Vein endothelial cell (primary cell): ENCODE data around the gene SGCA. TPM values are rescaled to one million over a fixed set of nuclear protein-coding genes. Genes with fewer than 3 reads are reported as not detected.

Experiments
- total RNA-seq: library from RNA; depleted of rRNA; stranded (reverse); fragments of >200 nt; gene quantifications from 2 replicates; pipeline ENCODE4 v1.2.3, GENCODE V29; 2012

Gene SGCA
- total RNA-seq: not detected in 2 replicates

DNA sequence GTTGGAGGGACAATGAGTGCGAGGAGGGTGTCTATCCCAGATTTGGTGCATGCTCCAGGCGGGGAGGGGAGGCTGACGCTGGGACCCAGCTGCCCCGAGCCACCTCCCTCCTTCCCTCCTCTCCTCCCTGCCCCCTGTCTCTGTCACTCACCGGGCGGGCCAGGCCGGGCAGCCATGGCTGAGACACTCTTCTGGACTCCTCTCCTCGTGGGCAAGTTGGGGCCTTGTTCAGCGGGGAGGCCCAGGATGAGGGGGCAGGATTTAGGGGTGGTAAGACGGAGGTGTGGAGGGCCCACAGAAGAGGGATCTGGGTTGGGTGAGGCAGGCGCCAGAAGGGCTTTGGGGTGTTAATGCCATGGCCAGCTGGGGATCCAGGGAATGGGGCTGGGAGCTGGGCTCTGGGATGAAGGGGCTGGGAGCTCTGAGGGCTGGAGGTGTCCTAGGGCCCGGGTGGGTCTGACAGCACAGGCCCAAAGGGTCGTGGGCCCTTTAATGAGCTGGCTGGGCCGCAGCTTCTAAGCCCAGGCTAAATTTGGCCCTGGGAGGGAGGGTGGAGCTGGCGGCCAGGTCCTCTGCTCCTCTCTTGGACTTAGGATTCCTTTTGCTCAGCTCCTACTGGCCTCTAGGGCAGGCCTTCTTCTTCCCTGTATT, at the start of gene SGCA:
TSS of gene SGCA (plus strand) at position 139 of the 651 bp plus-strand sequence. CDS start at position 175, 36 bp downstream.

DNA sequence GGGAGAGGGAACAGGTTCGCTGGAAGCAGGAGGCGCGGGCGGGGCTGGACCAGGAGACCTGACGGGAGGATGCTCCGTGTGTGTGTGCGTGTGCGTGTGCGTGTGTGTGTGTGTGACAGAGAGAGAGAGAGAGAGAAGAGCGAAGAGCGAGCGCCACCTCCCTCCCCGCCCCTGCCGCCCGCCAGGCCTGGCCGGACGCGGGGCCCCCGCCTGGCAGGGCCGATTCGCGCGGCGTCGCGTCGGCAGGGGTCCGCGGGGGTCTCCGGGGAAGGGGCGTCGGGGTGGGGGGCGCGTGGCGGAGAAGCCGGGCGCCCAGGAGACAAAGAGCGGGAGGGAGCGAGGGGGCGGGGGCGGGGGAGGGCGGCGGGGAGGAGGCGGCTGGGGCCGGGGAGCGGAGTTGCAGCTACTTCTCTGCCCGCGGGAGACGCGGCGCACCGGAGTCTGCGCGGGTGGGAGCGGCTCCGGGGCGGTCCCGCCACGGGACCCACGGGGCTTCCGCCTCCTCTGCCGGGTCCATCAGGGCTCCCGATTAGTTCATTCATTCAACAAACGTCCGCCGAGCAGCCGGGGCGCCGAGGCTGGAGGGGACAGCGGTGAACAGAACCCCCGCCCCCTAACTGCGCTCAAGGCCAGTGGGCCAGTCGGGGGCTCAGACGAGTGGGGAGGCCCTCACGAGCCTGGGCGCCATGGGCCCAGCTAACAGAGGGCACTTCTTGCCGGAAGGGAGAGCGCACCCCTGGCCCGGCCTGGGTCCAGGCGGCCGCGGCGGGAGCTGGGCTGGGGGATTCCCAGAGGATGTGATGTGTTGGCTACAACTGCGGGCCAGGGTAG, 35.9 kb upstream of the SGCA start, which contains the start of gene SAMD14:
TSS of gene SAMD14 (minus strand) at position 433 of the 831 bp plus-strand sequence. CDS start 5,201 bp downstream, outside the sequence.

DNA sequence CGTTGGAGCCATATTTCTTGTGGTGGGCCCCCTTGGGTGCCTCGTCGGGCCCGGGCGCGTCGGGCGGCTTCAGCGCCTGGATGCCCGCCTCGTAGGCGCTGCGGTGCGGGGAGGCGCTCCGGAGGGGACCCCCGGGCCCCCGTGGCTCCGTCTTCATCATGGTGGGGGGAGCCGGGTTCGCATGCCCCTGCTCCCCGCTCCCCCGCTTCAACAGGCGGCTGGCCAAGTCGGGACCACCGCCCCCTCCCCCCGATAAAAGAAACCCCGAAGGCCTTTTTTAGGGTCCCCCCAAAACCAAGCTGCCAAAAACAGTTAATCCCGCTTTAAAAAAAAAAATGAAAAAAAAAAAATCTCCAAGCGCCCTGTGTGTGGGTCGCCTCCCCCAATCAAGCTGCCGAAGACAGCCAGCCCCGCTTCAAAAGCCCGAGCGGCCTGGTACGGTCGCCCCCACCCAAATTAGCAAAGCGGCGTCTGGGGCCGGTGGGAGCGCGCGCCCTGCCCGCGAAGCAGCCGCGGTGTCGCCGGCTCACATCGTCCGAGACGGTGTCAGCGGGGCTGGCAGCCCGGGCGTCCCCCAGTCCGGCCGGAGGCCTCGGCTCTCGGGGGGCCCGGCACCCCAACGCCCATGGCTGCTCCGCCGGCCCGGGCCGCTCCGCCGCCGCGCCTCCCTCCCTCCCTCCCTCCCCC, 15.3 kb upstream of the SGCA start, which contains the start of gene PPP1R9B:
TSS of gene PPP1R9B (minus strand) at position 324 of the 687 bp plus-strand sequence. CDS start at position 160, 164 bp downstream.

GRCh38 chr17:50201276-50201854, 35.6 kb downstream of the SGCA start, which contains the start of gene COL1A1:
Gene COL1A1, minus strand, starts transcription at chr17:50201631. Its CDS starts 118 bp downstream, at chr17:50201513.

Other genes starting within 250 kb of the SGCA start
- gene DLX4, start 196.8 kb upstream of the SGCA start, total RNA-seq: not detected in 2 replicates
- not detected in 2 replicates for gene DLX3, start 170.8 kb upstream of the SGCA start, total RNA-seq
- gene ITGA3, start 109.9 kb upstream of the SGCA start, total RNA-seq: 77.7 and 168 TPM in 2 replicates
- gene PDK2, start 70.7 kb upstream of the SGCA start, total RNA-seq: 15.8 and 28.7 TPM in 2 replicates
- gene SAMD14, start 35.8 kb upstream of the SGCA start, total RNA-seq: 5.3 and 10.5 TPM in 2 replicates
- gene PPP1R9B, start 15.3 kb upstream of the SGCA start, total RNA-seq: 33.9 and 47.0 TPM in 2 replicates
- 9.5 and 38.4 TPM in 2 replicates for gene COL1A1, start 35.6 kb downstream of the SGCA start, total RNA-seq
- gene TMEM92, start 108.5 kb downstream of the SGCA start, total RNA-seq: under 0.01 and 0.29 TPM in 2 replicates
- gene XYLT2, start 180.1 kb downstream of the SGCA start, total RNA-seq: 25.0 and 33.3 TPM in 2 replicates
- 55.9 and 63.3 TPM in 2 replicates for gene MRPL27, start 207.2 kb downstream of the SGCA start, total RNA-seq
- 2.3 and 3.3 TPM in 2 replicates for gene EME1, start 207.2 kb downstream of the SGCA start, total RNA-seq
- 172 and 226 TPM in 2 replicates for gene LRRC59, start 231.5 kb downstream of the SGCA start, total RNA-seq